Activated CD8-positive, alpha-beta T cell treated with anti-CD3 and anti-CD28 coated beads for 36 hours (primary cell): Measurements from ENCODE around the gene MICAL1. TPM values are rescaled to one million over a fixed set of nuclear protein-coding genes. Genes with fewer than 3 reads are reported as not detected.
A peak's percentile ranks its signal among the peaks of the same experiment; 100 is the strongest.

Experiments used
- ATAC-seq: fragments of 200-7000 bp; cut with Tn5 transposase; one replicate; pipeline ENCODE4 v1.10.0; 2021; ENCODE audit warnings: mild to moderate bottlenecking, moderate library complexity
- CTCF ChIA-PET: fragments of 350-600 bp; sonication (Branson Sonifier 250); formaldehyde crosslinking; loops from one replicate; lab custom pipeline; 2021; ENCODE audit warnings: antibody characterized with exemption; lab: Charles Lee
- POLR2A ChIA-PET: fragments of 350-600 bp; sonication (Branson Sonifier 250); formaldehyde crosslinking; loops from one replicate; lab custom pipeline; 2021; ENCODE audit warnings: antibody characterized with exemption; lab: Charles Lee
- DNase-seq: peaks from one replicate; pipeline ENCODE4 v3.0.0-alpha.2; 2020
- H3K27ac Mint-ChIP-seq: one replicate; pipeline ENCODE4 v1.8.0; 2021; ENCODE audit warnings: mild to moderate bottlenecking, mixed read lengths
- H3K27me3 Mint-ChIP-seq: one replicate; pipeline ENCODE4 v1.8.0; 2021; ENCODE audit warnings: mixed read lengths
- H3K36me3 Mint-ChIP-seq: one replicate; pipeline ENCODE4 v1.8.0; 2021; ENCODE audit warnings: low read depth, mixed read lengths
- H3K4me1 Mint-ChIP-seq: one replicate; pipeline ENCODE4 v1.8.0; 2021; ENCODE audit warnings: low read depth, mixed read lengths
- H3K4me3 Mint-ChIP-seq: one replicate; pipeline ENCODE4 v1.8.0; 2021; ENCODE audit warnings: mild to moderate bottlenecking, moderate library complexity, mixed read lengths
- H3K9me3 Mint-ChIP-seq: one replicate; pipeline ENCODE4 v1.8.0; 2021; ENCODE audit warnings: mixed read lengths
- intact Hi-C: fragments of 100-400 bp; cut with micrococcal nuclease; formaldehyde crosslinking; loops from one replicate; pipeline ENCODE4 v1.10.0; 2022
- total RNA-seq, 2 experiments: library from RNA; stranded (reverse); gene quantifications; one replicate each; pipeline ENCODE4 v1.2.3, GENCODE V29; 2021
- TF ChIP-seq, protein P1 (sequence below): fragments of 200-600 bp; IDR thresholded peaks from one replicate; pipeline ENCODE4 v1.8.0; 2022; ENCODE audit warnings: antibody characterized with exemption, mild to moderate bottlenecking

MICAL1 gene
- total RNA-seq, 2 experiments from 2014 or later, result 17.7 TPM

DNA sequence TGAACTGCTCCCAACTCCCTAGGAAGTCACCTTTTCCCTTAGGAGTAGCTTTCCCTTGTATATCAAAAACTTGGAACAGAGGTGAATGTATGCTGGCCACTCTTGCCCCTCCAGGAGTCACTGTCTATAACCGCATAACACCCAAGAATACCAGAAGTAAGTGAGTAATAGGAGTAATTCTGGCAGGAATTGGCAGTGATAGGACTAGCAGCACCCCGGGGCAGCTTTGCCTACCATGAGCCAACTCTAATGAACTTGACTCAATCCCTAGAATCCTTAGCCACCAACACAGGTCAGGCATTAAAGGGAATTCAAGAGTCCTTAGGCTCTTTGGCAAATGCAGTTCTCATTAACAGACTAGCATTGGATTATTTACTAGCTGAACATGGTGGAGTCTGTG, 44.5 kb downstream of the MICAL1 start:
- Mint-ChIP-seq H3K27me3 (no peaks in the 10 kb centered on the region), H3K27ac (no peak overlapping the region), H3K9me3 (peaks cover 1% of the 10 kb centered on the region), H3K4me3 (no peak overlapping the region), H3K4me1 (no peaks in the 10 kb centered on the region), H3K36me3 (no peaks in the 10 kb centered on the region)
- ATAC-seq, result no peak
- POLR2A ChIA-PET, result no interaction called here
- intact Hi-C loops, result no loop called here
- TF ChIP-seq, protein P1, sequence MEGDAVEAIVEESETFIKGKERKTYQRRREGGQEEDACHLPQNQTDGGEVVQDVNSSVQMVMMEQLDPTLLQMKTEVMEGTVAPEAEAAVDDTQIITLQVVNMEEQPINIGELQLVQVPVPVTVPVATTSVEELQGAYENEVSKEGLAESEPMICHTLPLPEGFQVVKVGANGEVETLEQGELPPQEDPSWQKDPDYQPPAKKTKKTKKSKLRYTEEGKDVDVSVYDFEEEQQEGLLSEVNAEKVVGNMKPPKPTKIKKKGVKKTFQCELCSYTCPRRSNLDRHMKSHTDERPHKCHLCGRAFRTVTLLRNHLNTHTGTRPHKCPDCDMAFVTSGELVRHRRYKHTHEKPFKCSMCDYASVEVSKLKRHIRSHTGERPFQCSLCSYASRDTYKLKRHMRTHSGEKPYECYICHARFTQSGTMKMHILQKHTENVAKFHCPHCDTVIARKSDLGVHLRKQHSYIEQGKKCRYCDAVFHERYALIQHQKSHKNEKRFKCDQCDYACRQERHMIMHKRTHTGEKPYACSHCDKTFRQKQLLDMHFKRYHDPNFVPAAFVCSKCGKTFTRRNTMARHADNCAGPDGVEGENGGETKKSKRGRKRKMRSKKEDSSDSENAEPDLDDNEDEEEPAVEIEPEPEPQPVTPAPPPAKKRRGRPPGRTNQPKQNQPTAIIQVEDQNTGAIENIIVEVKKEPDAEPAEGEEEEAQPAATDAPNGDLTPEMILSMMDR, result no peak
- no peak for DNase-seq
- CTCF ChIA-PET, result interaction anchor here (0.9 to 1.1 kb wide), 2 partner anchors 8 to 28 kb away, joined by 3 to 4 read pairs; no protein-coding TSS in a partner anchor

DNA sequence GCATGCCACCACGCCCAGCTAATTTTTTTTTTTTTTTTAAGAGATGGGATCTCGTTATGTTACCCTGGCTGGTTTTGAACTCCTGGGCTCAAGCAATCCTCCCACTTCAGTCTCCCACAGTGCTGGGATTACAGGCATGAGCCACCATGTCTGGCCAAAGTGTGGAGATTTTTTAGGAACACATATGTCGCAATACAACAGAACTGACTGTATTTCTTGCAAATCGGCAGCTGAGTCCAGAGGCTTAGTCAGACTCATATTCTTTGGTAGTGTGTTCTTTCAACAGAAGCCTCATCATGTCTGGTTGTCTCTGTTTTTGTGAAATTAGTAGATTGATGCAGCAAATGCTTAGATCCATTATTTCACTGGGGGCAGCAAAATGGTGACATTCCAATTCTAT, 49.4 kb downstream of the MICAL1 start:
- peaks cover 1% of the 10 kb centered on the region for H3K9me3 Mint-ChIP-seq
- DNase-seq, result no peak
- no peaks in the 10 kb centered on the region for H3K36me3 Mint-ChIP-seq
- no peaks in the 10 kb centered on the region for H3K27me3 Mint-ChIP-seq
- H3K4me1 Mint-ChIP-seq, result no peaks in the 10 kb centered on the region
- intact Hi-C loops, result no loop called here
- ChIA-PET CTCF (interaction anchor here (1.4 kb wide), 1 partner anchor 23 kb away, joined by 4 read pairs; the partner anchor contains the start of gene CD164), POLR2A (no interaction called here)
- TF ChIP-seq, protein P1, result no peak
- no peak overlapping the region for H3K4me3 Mint-ChIP-seq
- no peak for ATAC-seq
- H3K27ac Mint-ChIP-seq, result no peak overlapping the region

DNA sequence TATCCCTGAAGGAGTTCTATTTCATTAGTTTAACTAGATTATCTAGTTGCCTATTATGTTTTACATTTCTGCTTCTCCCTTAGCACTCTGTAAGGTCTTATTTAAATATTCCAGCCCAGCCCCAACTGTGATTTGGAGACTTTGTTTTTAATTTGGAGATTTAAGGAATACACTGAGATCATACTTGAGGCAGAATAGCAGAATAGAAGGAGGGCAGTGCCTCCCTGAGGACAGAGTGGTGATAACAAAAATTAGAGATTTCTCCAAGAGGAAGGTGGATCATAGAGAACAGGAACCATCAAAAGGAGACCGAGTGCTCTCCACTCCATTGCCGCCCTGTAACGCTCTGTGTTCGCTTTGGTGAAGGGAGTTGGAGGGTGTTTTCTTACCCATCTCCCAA, 58.6 kb downstream of the MICAL1 start:
- Mint-ChIP-seq H3K27ac (no peak overlapping the region), H3K4me3 (no peak overlapping the region), H3K4me1 (peaks cover 4% of the 10 kb centered on the region), H3K36me3 (no peaks in the 10 kb centered on the region), H3K9me3 (no peaks in the 10 kb centered on the region), H3K27me3 (no peaks in the 10 kb centered on the region)
- POLR2A ChIA-PET, result interaction anchor here (1.2 kb wide), 1 partner anchor 14 kb away, joined by 6 read pairs; no protein-coding TSS in a partner anchor
- TF ChIP-seq, protein P1, result peak; percentile 15
- DNase-seq (no peak), ATAC-seq (no peak)
- intact Hi-C loops, result no loop called here
- CTCF ChIA-PET, result interaction anchor here (0.6 to 2.0 kb wide), 4 partner anchors 10 to 209 kb away, joined by 3 to 13 read pairs (median 3); no protein-coding TSS in a partner anchor

DNA sequence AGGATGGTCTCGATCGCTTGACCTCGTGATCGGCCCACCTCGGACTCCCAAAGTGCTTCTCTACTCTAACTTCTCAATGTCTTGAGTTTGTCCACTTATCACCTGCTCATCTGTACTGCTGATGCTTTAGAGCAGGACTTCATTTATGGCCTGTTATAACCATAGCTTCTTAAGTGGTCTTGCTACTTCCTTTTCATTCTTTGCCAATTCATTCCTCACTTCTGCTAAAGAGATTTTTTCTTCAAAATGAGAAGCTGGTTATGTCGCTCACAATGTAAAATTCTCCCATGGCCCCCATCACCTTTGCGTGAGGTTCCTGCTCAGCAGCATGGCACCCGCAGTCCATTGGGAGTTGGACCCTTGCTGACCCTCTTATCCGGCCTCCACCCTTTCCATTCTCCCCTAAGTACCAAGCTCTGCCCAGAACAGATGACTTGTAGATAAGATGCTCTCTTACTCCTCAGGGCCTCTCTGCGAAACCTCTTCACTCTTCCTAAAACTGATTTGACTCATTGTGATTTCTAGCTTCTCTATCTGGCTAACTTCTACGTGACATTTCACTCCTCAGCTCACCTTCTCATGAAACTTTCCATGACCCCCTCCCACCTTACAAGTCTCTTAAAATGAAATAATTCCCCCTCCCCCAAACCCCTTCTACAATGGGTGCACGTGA, 59.4 kb downstream of the MICAL1 start:
- POLR2A ChIA-PET, result interaction anchor here (1.2 kb wide), 1 partner anchor 13 kb away, joined by 6 read pairs; no protein-coding TSS in a partner anchor

More for the DNA sequence above, 59.4 kb downstream of the MICAL1 start:
- H3K4me3 Mint-ChIP-seq, result no peak overlapping the region
- H3K4me1 Mint-ChIP-seq, result peaks cover 4% of the 10 kb centered on the region
- CTCF ChIA-PET, result interaction anchor here (0.6 to 2.0 kb wide), 6 partner anchors 10 to 302 kb away, joined by 3 to 13 read pairs (median 3); no protein-coding TSS in a partner anchor
- H3K27ac Mint-ChIP-seq, result no peak overlapping the region
- ATAC-seq (no peak), DNase-seq (no peak)
- H3K36me3 Mint-ChIP-seq, result no peaks in the 10 kb centered on the region
- no peaks in the 10 kb centered on the region for H3K9me3 Mint-ChIP-seq
- intact Hi-C loops, result no loop called here
- TF ChIP-seq, protein P1, result no peak
- no peaks in the 10 kb centered on the region for H3K27me3 Mint-ChIP-seq

Other genes starting within 250 kb of the MICAL1 start
- gene CD164, start 73.3 kb downstream of the MICAL1 start, total RNA-seq, result 100 to 1,000 TPM; 144 to 146 TPM
- gene PPIL6, start 15.1 kb downstream of the MICAL1 start, total RNA-seq, result under 1 TPM; 0.27 to 0.38 TPM
- gene SMPD2, start 15.0 kb downstream of the MICAL1 start, total RNA-seq, result 1 to 10 TPM; 8.7 to 9.6 TPM
- 10 to 100 TPM; 10.5 to 11.8 TPM for gene ZBTB24, start 27.4 kb upstream of the MICAL1 start, total RNA-seq
- gene AK9, start 235.4 kb upstream of the MICAL1 start, total RNA-seq, result 1 to 10 TPM; 3.0 to 3.5 TPM
- 10 to 100 TPM; 13.1 to 14.3 TPM for gene FIG4, start 235.5 kb upstream of the MICAL1 start, total RNA-seq